NCI-H187 (cell line): ENCODE data around the gene SUCLG2.

Experiments used
- DNase-seq, 2 experiments: peaks; one replicate each; lab custom pipeline; 2025; lab: John Stamatoyannopoulos, UW

Gene SUCLG2

DNA sequence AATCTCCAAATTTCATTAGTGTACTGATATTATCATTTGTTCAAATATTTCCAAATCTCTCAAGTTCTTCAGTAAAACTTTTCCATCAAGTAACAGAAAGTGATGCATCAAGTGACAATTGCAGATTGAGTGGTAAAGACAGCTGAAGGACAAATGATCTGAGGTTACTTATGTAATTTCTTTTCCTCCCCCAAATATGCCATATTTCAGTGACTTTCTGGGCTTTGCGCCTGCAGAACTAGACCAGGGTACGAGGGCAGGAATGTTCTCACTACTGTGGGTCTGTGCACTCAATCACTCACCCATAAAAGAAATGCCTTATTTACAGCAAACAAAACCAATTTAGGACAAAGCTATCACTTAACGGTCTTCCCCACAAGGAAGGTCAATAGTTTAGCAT lies 4.7 kb downstream of the SUCLG2 start:
- no peak for DNase-seq

DNA sequence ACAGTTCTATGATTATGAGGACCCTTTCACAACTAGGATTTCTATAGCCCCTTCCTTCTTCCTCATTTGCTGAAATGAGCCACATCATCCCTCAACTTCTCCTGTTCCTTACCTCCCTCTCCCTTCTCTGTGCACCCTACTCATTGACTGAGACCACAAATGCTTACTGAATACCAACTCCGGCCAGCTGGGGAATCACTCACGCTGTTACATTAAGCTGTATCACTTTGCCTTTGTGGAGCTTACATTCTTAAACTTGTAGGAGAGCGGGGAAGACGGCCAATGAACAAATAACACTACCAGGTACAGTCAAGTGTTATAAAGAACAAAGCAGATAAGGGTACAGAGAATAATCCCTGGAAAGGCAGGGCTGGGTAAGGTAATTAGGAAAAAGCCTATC lies 5.7 kb downstream of the SUCLG2 start:
- no peak for DNase-seq

DNA sequence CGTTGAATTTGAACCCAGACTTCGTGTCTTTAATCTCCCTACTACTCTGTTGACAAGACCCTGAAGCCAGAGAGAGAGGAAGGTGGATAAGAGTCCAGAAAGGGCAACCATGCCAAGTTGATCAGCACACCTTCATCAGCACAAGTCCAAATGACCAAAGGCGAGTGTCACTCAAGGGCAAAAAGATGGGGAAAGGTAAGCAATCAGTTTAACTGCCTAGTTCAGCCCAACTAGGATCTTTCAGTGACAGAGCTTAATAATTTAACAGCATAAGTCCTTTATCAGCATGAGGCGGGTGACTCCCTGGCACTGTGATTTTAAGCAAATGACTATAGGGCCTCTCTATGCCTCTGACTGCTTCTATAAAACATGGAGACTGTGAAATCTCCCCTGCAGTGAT lies 6.2 kb downstream of the SUCLG2 start:
- DNase-seq = no peak

DNA sequence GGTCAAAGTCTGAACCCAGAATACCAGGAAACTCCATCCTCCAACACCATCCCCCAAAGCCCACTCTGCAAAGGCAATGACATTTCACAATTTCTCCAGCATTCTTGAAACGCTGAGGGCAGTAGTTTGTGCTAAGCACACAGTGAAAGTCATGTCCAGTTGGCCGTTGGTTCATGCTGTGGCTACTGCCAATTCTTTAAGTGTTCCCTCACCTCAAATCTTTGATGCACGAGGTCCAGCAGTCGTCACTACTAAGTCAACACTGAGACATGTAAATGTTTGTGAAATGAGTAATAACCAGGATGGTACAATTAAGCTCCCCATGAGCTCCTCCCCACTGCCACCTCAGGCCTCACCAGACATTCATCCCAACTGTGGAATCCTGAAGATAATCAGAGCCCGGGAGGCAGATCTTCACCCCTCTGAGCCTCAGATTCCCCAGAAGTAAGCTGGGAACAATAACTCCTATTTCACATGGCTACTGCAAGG lies 7.0 kb downstream of the SUCLG2 start:
- DNase-seq = no peak

DNA sequence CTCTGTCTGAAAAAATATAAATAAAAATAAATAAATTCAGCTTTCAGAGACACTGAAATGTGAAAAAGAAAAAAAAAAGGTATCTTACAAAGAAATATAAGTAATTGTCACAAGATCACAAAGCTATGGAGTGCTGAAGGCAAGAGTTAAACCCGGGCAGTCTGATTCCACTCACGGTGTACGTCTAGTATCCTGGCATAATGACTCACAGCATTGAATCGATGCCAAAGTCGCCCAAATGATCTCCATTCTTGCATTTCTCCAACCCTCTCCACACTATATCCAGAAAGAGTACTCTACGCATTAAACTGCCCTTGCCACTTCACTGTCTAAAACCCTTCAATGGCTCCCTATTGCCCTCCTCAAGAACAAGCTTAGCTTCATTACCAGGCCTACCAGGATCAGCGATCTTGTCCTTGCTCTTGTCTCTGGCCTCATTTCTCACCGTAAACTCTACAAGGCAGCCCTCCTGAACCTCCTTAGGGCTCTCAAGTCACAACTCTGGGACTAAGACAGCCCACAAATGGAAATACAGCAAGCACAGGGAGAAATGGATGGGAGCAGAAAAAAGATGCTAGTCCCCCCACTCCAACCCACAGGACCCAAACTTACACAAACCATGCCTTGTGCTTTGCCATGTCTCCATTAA lies 7.7 kb downstream of the SUCLG2 start:
- DNase-seq = no peak

- DNase-seq = no peak
Measured at GRCh38 chr3:67644827-67645226, 9.6 kb downstream of the SUCLG2 start.

GRCh38 chr3:67642734-67643133 lies 11.7 kb downstream of the SUCLG2 start:
- no peak for DNase-seq

DNA sequence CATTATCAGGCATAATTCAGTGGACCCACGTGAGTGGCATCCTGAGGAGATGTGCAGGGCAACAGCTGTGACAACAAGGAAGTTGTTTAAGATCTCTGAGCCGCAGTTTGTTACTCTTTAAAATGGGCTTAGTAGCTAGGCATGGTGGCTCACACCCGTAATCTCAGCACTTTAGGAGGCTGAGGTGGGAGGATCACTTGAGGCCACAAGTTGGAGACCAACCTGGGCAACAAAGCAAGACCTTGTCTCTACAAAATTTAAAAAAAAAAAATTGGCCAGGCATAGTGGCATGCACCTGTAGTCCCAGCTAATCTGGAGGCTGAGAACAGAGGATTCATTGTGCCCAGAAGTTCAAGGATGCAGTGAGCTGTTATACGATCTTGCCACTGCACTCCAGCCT lies 12.2 kb downstream of the SUCLG2 start:
- DNase-seq = no peak

GRCh38 chr3:67641451-67641850 lies 13.0 kb downstream of the SUCLG2 start:
- no peak for DNase-seq

DNA sequence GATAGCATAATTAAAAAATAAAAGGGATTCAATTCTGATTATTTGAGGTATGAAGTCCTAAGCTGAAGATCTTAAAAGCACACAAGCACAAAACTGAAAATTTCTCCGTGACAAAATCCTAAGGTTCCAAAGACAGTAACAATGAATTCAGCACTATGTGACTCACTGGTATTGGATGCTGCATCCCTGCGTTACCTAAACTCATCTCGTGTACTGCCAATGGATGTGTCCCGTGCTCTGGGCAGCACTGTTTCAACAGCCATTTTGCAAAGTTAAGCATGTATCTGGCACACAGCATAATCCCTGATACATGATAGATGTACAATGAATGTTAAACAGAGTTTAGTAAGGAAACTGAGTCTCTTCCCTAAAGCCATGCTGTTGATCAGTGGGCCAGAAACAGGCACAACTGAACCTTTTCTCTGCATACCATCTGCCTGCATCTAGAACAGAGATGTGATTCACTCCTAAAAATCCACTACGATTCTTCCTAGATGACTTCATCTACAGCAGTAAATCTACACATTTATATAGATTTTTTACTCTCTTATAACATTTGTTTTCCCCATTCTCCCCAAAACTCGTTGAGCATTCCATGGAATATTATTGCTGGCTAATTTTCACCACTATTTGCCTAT lies 14.3 kb downstream of the SUCLG2 start:
- DNase-seq = no peak

DNA sequence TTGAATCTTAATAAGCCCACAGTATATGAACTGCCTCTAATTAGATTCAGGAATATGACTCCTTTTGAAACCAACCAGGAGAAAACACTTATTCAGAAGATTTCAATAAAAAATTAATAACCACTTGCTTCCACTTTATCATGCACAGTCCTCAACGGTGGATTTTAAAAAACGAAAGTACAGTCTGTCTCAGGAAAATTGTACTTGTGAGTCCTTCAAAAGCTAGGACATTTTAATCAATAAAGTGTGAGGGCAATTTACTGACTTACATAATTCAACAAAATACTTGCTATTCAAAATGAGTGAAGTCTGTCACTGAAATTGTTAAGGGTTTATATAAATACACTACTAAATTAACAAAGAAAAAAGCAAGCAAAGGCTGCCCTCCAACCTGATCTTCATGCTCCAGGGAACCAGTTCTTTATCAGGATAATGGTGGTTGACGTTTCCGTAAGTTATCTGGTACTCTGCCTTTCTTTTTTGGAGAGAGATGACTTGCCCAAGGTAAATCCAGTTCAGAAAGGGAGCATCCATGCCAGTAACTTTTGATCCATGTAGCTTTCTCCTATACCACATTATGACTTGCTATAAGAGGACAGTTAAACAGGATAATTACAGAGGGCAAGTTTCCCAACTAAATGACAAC lies 17.0 kb downstream of the SUCLG2 start:
- DNase-seq = no peak

- DNase-seq = no peak
Measured at GRCh38 chr3:67635806-67636205, 18.6 kb downstream of the SUCLG2 start.

DNA sequence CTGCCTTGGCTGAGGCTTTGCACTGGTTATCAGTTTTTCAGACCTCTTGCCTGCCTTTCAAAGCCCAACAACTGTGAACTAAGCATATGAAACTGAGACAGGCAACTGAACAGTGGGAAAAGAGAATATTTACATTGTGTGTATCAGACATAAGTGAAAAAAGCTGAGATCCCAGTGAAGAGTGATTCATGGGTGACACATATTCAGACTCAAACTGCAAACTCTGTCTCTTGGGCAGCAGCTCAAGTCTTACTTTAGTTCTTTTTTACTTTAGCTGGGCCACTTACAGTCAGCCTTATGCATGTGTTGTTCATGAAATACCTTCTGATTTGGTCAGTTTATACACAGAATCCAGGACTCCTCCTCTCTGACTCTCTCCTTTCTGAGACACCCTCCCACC lies 19.2 kb downstream of the SUCLG2 start:
- DNase-seq = no peak

DNA sequence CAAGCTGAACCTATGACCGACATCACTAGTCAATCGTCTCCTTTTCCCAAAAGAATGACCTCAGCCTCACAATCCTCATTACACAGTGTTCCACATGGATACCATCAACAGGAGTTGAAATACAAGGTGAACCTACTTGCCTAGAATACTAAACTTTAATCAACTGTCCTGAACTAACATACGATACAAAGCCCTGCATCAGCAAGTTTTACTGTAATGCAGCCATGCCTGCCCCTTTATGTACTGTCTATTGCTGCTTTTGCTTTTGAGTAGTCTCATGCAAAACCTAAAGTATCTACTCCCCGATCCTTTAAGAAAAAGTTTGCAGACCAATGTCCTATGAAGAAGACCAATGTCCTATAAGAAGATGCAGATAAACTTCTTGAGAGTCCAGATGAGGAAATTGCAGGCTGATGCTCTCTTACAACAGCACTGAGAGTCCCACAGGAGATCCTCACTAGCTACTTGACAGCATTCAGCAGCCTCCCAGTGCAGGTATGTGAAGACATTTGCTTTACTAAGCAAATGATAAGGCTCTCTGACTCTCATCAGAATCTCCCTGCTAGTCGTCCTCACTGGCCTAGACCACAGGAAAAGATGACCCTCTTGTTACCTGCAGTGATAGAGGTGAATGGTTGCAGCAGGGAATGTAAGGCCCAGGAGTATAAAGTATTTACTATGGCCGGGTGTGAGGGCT lies 23.6 kb downstream of the SUCLG2 start:
- DNase-seq = no peak

DNA sequence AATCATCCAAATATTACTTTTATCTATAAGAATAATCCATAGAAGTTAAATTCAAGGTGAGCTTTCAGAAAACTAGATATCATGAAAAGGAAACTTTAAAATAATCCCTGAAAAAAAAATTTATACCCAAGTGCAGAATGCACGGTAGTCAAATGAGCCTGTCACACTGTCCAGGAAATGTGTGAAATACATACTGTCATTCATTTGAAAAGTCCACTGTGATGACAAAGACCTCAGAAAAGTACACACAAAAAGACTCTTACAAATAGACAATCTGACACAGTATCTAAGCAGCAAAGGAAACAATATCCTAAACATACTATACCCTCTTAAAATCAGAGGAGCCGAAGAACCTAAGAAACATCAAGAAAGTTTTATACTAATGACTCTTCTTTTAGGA lies 29.7 kb downstream of the SUCLG2 start:
- no peak for DNase-seq

- no peak for DNase-seq
Measured at GRCh38 chr3:67624078-67624477, 30.3 kb downstream of the SUCLG2 start.

DNA sequence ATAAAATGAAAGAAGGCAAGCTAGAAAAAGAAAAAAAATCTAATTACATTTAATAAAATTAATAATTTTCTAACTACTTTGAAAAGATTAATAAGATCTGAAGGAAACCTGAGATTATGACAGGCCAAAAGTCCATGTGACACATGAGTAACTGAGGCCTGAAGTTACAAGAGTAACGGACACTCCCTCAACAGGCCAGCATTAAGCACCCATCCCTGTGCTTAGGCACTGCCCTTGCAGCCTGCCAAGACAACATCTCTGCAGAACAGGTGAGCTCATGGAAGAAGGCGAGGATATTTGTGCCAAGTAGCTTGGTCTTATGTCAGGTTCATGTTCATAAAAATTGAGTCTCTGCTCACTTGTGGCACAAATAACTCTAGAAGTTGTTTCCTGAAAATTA lies 31.8 kb downstream of the SUCLG2 start:
- no peak for DNase-seq

GRCh38 chr3:67620869-67621268 lies 33.5 kb downstream of the SUCLG2 start:
- no peak for DNase-seq

GRCh38 chr3:67619991-67620390 lies 34.4 kb downstream of the SUCLG2 start:
- DNase-seq = no peak

DNA sequence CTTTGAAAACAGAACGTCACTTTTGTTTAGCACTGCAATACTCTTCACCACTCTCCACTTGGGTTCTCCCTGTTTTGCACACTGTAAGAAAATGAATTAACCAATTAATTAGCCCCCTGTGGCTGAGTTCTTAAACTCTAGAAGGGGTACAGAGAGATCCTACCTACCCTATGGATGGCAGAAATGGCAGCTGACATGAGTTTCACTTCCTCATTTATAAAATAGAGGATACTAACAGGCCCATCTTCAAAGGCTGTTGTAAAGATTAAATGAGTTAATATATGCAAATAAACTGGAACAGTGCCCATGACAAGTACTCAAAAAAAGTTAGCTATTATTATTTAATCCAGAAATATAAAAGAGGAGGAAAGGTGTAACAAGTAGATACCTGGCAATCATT lies 36.9 kb downstream of the SUCLG2 start:
- no peak for DNase-seq

DNA sequence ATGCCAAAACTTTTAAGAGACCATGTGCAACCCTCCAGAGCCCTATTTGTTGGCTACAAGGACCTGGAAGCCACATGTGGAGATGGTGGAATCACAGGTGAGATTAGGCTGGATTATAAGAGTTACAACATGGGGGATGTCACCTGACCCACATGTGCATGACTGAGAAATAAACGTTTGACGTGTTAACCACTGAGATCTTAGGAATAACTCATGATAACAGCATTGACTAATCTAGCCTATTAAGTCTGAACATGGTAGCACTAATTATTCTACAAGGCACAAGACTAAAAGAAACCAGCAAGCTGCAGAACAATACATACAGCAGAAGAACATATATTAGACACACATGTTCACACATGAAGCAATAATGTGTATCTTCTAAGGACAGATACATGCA lies 38.4 kb downstream of the SUCLG2 start:
- no peak for DNase-seq

DNA sequence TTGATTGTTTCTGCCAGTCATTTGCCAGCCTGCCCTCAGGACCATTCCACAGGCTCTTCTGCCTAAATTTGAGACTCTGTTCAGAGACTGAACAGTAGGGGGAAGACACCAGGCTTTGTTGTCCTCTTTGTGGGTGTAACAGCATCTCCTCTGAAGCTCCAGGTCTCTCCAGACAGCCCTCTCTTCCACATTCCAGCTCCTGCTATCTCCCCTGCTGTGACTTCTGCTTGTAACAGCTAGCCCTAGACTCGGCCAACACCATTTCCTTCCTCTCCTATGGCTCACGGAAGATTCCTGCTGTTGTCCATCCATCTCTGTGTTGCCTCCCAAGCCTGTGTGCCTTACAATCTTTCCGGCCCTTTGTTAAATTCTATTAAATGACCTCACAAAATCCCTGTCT lies 40.2 kb downstream of the SUCLG2 start:
- DNase-seq = no peak

DNA sequence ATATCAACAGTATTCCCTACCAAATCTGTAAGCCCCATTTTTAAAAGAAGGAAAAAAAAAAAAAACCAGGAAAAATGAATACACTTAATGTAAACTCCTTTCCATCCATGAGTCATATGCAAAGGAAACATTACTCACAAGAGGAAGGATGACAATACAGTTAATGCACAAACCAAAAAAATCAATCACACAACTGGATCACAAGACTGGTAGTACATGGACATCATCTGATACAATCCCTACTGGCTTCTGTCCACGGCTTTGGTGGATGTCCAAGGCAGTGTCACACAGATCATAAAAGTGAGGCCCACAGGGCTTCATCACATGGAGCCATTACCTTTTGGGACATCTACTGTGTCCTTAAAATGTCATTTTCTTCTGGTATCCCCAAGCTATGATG lies 44.0 kb downstream of the SUCLG2 start:
- no peak for DNase-seq
